Neural progenitor cell (in vitro differentiated cells): ENCODE data around the gene SLCO4A1. TPM values are rescaled to one million over a fixed set of nuclear protein-coding genes. Genes with fewer than 3 reads are reported as not detected.

Experiments used
- DNase-seq: peaks from one replicate; pipeline ENCODE4 v3.0.0-alpha.2; 2016; ENCODE audit warnings: low spot score
- H2AFZ ChIP-seq: fragments of 200-600 bp; sonication (generic); replicated peaks from 2 replicates; pipeline ENCODE4 v1.6.1; 2016; ENCODE audit warnings: antibody characterized with exemption
- H3F3A ChIP-seq: fragments of 200-600 bp; sonication (generic); 2 replicates; pipeline ENCODE4 v1.6.1; 2016; ENCODE audit warnings: antibody characterized with exemption, low read depth
- H3K27ac ChIP-seq: fragments of 200-600 bp; sonication (generic); 2 replicates; pipeline ENCODE4 v1.5.1; 2016; ENCODE audit warnings: mild to moderate bottlenecking
- H3K27me3 ChIP-seq: fragments of 200-600 bp; sonication (generic); 2 replicates; pipeline ENCODE4 v1.6.1; 2016; ENCODE audit warnings: mild to moderate bottlenecking, moderate library complexity
- H3K36me3 ChIP-seq: fragments of 200-600 bp; sonication (generic); 2 replicates; pipeline ENCODE4 v1.5.1; 2016
- H3K4me1 ChIP-seq: fragments of 200-600 bp; sonication (generic); 2 replicates; pipeline ENCODE4 v1.6.1; 2016; ENCODE audit warnings: mixed run types
- H3K4me2 ChIP-seq: fragments of 200-600 bp; sonication (generic); 2 replicates; pipeline ENCODE4 v1.6.1; 2016
- H3K4me3 ChIP-seq: fragments of 200-600 bp; sonication (generic); 2 replicates; pipeline ENCODE4 v1.5.1; 2016
- H3K79me2 ChIP-seq: fragments of 200-600 bp; sonication (generic); 2 replicates; pipeline ENCODE4 v1.6.1; 2016; ENCODE audit warnings: low read depth
- H3K9ac ChIP-seq: fragments of 200-600 bp; sonication (generic); 2 replicates; pipeline ENCODE4 v1.6.1; 2016
- H3K9me3 ChIP-seq: fragments of 200-600 bp; sonication (generic); 2 replicates; pipeline ENCODE4 v1.5.1; 2016; ENCODE audit warnings: low read depth
- H4K20me1 ChIP-seq: fragments of 200-600 bp; sonication (generic); 2 replicates; pipeline ENCODE4 v1.6.1; 2016; ENCODE audit warnings: low read depth
- H3K27ac Mint-ChIP-seq: 3 replicates; pipeline ENCODE4 v1.8.0; 2021; ENCODE audit warnings: mixed read lengths
- H3K27me3 Mint-ChIP-seq: 2 replicates; pipeline ENCODE4 v1.8.0; 2022; ENCODE audit warnings: low read depth, mild to moderate bottlenecking, inconsistent platforms, moderate library complexity, mixed read lengths; ENCODE audit not compliant: insufficient read depth
- H3K36me3 Mint-ChIP-seq: 3 replicates; pipeline ENCODE4 v1.8.0; 2021; ENCODE audit warnings: mixed read lengths
- H3K4me1 Mint-ChIP-seq: 3 replicates; pipeline ENCODE4 v1.8.0; 2021; ENCODE audit warnings: mixed read lengths
- H3K4me3 Mint-ChIP-seq: 3 replicates; pipeline ENCODE4 v1.8.0; 2021; ENCODE audit warnings: mild to moderate bottlenecking, moderate library complexity, mixed read lengths
- H3K9me3 Mint-ChIP-seq: 3 replicates; pipeline ENCODE4 v1.8.0; 2020; ENCODE audit warnings: mixed read lengths
- EZH2 ChIP-seq: fragments of 200-600 bp; sonication (generic); IDR thresholded peaks from 2 replicates; pipeline ENCODE4 v1.6.1; 2017; ENCODE audit warnings: antibody characterized with exemption, mild to moderate bottlenecking, moderate library complexity
- EZH2phosphoT487 ChIP-seq: fragments of 200-600 bp; sonication (generic); IDR thresholded peaks from 2 replicates; pipeline ENCODE4 v1.6.1; 2017; ENCODE audit warnings: antibody characterized with exemption
- total RNA-seq: library from RNA; depleted of rRNA; stranded (reverse); fragments of >200 nt; gene quantifications from 2 replicates; pipeline ENCODE4 v1.2.3, GENCODE V29; 2015; ENCODE audit warnings: low replicate concordance
- TF ChIP-seq, protein P1 (sequence below): fragments of 200-600 bp; sonication (generic); IDR thresholded peaks from 2 replicates; pipeline ENCODE4 v1.5.1; 2017; ENCODE audit warnings: antibody characterized with exemption, mild to moderate bottlenecking

The SLCO4A1 gene
- total RNA-seq, 1 donor from 2014 or later: 0.88 TPM

- no peak overlapping the region for H3K27ac ChIP-seq
- no peak overlapping the region for H3K4me3 ChIP-seq
- no peaks in the 10 kb centered on the region for H3K36me3 ChIP-seq
- no peaks in the 10 kb centered on the region for H4K20me1 ChIP-seq
- no peak for DNase-seq
- H3K27ac Mint-ChIP-seq: no peak overlapping the region
- H3F3A ChIP-seq: no peaks in the 10 kb centered on the region
- H3K27me3 ChIP-seq: peaks cover 12% of the 10 kb centered on the region
- H3K4me3 Mint-ChIP-seq: no peak overlapping the region
- no peaks in the 10 kb centered on the region for H3K4me1 ChIP-seq
- H3K36me3 Mint-ChIP-seq: no peaks in the 10 kb centered on the region
- H3K27me3 Mint-ChIP-seq: peaks cover 2% of the 10 kb centered on the region
- no peaks in the 10 kb centered on the region for H3K9me3 Mint-ChIP-seq
- peaks cover 20% of the 10 kb centered on the region for H3K4me1 Mint-ChIP-seq
- H3K79me2 ChIP-seq: no peaks in the 10 kb centered on the region
- H3K9ac ChIP-seq: no peak overlapping the region
- H2AFZ ChIP-seq: no peak overlapping the region
- TF ChIP-seq, protein P1, sequence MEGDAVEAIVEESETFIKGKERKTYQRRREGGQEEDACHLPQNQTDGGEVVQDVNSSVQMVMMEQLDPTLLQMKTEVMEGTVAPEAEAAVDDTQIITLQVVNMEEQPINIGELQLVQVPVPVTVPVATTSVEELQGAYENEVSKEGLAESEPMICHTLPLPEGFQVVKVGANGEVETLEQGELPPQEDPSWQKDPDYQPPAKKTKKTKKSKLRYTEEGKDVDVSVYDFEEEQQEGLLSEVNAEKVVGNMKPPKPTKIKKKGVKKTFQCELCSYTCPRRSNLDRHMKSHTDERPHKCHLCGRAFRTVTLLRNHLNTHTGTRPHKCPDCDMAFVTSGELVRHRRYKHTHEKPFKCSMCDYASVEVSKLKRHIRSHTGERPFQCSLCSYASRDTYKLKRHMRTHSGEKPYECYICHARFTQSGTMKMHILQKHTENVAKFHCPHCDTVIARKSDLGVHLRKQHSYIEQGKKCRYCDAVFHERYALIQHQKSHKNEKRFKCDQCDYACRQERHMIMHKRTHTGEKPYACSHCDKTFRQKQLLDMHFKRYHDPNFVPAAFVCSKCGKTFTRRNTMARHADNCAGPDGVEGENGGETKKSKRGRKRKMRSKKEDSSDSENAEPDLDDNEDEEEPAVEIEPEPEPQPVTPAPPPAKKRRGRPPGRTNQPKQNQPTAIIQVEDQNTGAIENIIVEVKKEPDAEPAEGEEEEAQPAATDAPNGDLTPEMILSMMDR: no peak
- TF ChIP-seq EZH2 (no peak), EZH2phosphoT487 (no peak)
- H3K9me3 ChIP-seq: no peaks in the 10 kb centered on the region
- no peak overlapping the region for H3K4me2 ChIP-seq
These were observed 13.2 kb downstream of the SLCO4A1 start for GRCh38 chr20:62655282-62656196.

GRCh38 chr20:62656197-62656918 lies 14.1 kb downstream of the SLCO4A1 start:
- Histone ChIP-seq H3K4me2 (no peak overlapping the region), H3K36me3 (no peaks in the 10 kb centered on the region), H3K79me2 (no peaks in the 10 kb centered on the region), H3K9me3 (no peaks in the 10 kb centered on the region), H3K27ac (no peak overlapping the region), H3K9ac (no peak overlapping the region), H3K27me3 (peaks cover 8% of the 10 kb centered on the region), H2AFZ (no peak overlapping the region), H3K4me3 (no peak overlapping the region), H4K20me1 (no peaks in the 10 kb centered on the region), H3K4me1 (no peaks in the 10 kb centered on the region), H3F3A (no peaks in the 10 kb centered on the region)
- H3K27ac Mint-ChIP-seq: no peak overlapping the region
- H3K9me3 Mint-ChIP-seq: no peaks in the 10 kb centered on the region
- H3K4me3 Mint-ChIP-seq: no peak overlapping the region
- H3K27me3 Mint-ChIP-seq: peaks cover under 1% of the 10 kb centered on the region
- TF ChIP-seq, protein P1: no peak
- no peak for TF ChIP-seq EZH2phosphoT487
- DNase-seq: no peak
- H3K4me1 Mint-ChIP-seq: peaks cover 15% of the 10 kb centered on the region
- no peaks in the 10 kb centered on the region for H3K36me3 Mint-ChIP-seq

GRCh38 chr20:62656919-62657588 lies 14.8 kb downstream of the SLCO4A1 start:
- Mint-ChIP-seq H3K4me3 (no peak overlapping the region), H3K27me3 (peaks cover 2% of the 10 kb centered on the region), H3K9me3 (no peaks in the 10 kb centered on the region), H3K27ac (no peak overlapping the region), H3K4me1 (peaks cover 10% of the 10 kb centered on the region), H3K36me3 (no peaks in the 10 kb centered on the region)
- H3K4me1 ChIP-seq: no peaks in the 10 kb centered on the region
- no peaks in the 10 kb centered on the region for H3F3A ChIP-seq
- H3K4me2 ChIP-seq: no peak overlapping the region
- no peak for DNase-seq
- H3K4me3 ChIP-seq: no peak overlapping the region
- no peaks in the 10 kb centered on the region for H3K36me3 ChIP-seq
- no peaks in the 10 kb centered on the region for H4K20me1 ChIP-seq
- H3K79me2 ChIP-seq: no peaks in the 10 kb centered on the region
- no peak overlapping the region for H3K27ac ChIP-seq
- no peaks in the 10 kb centered on the region for H3K9me3 ChIP-seq
- H2AFZ ChIP-seq: no peak overlapping the region
- peaks cover 4% of the 10 kb centered on the region for H3K27me3 ChIP-seq
- no peak overlapping the region for H3K9ac ChIP-seq
- TF ChIP-seq EZH2 (no peak), EZH2phosphoT487 (no peak)
- TF ChIP-seq, protein P1: no peak
